Measurements from ENCODE around the gene SLC44A1.

- TF ChIP-seq CTCF (IDR thresholded peaks at IDR 0.05), result no peak
- TF ChIP-seq POLR2AphosphoS5 (IDR thresholded peaks at IDR 0.05), result no peak
- no peak for TF ChIP-seq POLR2A (IDR thresholded peaks at IDR 0.05)
Observed at GRCh38 chr9:105273731-105274130, 29.3 kb downstream of the SLC44A1 start.
